ENCODE measurements around the gene VWA5B1.

Gene VWA5B1

GRCh38 chr1:20399196-20399595 is 108.5 kb downstream of the VWA5B1 start:
- DNase-seq: no peak

GRCh38 chr1:20399606-20400180 is 109.0 kb downstream of the VWA5B1 start:
- no peak for DNase-seq

- no peak for DNase-seq
These were observed 109.9 kb downstream of the VWA5B1 start for GRCh38 chr1:20400341-20401177.

- no peak for DNase-seq
These were observed 110.8 kb downstream of the VWA5B1 start for GRCh38 chr1:20401405-20402010.

GRCh38 chr1:20402585-20403422 is 112.1 kb downstream of the VWA5B1 start:
- DNase-seq: no peak

GRCh38 chr1:20403423-20404145 is 112.9 kb downstream of the VWA5B1 start:
- DNase-seq: no peak

GRCh38 chr1:20404466-20404865 is 113.8 kb downstream of the VWA5B1 start:
- no peak for DNase-seq

Data from NCI-H1105 treated with DMSO at 0.1 percent for 48 hours (cell line).